ENCODE measurements around the gene JOSD1. TPM values are rescaled to one million over a fixed set of nuclear protein-coding genes. Genes with fewer than 3 reads are reported as not detected.

The JOSD1 gene
- total RNA-seq, 1 donor: 86.1 TPM

- Histone ChIP-seq H3K4me3 (ENCODE audit: insufficient read depth, low read length) (no peak overlapping the region), H3K36me3 (ENCODE audit: insufficient read depth, low read length) (peaks cover 15% of the 10 kb centered on the region), H3K79me2 (ENCODE audit: insufficient read depth, low read length) (no peaks in the 10 kb centered on the region), H3K9me3 (ENCODE audit: low read depth, low read length) (no peaks in the 10 kb centered on the region), H4K20me1 (ENCODE audit: insufficient read depth, low read length) (no peaks in the 10 kb centered on the region), H2AFZ (ENCODE audit: low read length) (no peak overlapping the region), H3K4me2 (ENCODE audit: insufficient read depth, low read length) (no peak overlapping the region), H3K4me1 (ENCODE audit: insufficient read depth, low read length) (peaks cover 3% of the 10 kb centered on the region), H3K27ac (ENCODE audit: low read depth, low read length) (no peak overlapping the region), H3K27me3 (ENCODE audit: insufficient read depth, low read length) (no peaks in the 10 kb centered on the region)
- no peak for DNase-seq (ENCODE audit: insufficient read length, low spot score, missing footprints)
- TF ChIP-seq, protein P1, sequence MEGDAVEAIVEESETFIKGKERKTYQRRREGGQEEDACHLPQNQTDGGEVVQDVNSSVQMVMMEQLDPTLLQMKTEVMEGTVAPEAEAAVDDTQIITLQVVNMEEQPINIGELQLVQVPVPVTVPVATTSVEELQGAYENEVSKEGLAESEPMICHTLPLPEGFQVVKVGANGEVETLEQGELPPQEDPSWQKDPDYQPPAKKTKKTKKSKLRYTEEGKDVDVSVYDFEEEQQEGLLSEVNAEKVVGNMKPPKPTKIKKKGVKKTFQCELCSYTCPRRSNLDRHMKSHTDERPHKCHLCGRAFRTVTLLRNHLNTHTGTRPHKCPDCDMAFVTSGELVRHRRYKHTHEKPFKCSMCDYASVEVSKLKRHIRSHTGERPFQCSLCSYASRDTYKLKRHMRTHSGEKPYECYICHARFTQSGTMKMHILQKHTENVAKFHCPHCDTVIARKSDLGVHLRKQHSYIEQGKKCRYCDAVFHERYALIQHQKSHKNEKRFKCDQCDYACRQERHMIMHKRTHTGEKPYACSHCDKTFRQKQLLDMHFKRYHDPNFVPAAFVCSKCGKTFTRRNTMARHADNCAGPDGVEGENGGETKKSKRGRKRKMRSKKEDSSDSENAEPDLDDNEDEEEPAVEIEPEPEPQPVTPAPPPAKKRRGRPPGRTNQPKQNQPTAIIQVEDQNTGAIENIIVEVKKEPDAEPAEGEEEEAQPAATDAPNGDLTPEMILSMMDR (IDR thresholded peaks at IDR 0.05; ENCODE audit: extremely low read depth, low read depth, low read length): no peak
These were observed 25.9 kb downstream of the JOSD1 start for GRCh38 chr22:38674888-38675287.

- Histone ChIP-seq H3K4me2 (ENCODE audit: insufficient read depth, low read length) (peak overlapping the region; percentile 88), H3K9me3 (ENCODE audit: low read depth, low read length) (no peaks in the 10 kb centered on the region), H3K4me3 (ENCODE audit: insufficient read depth, low read length) (peak overlapping the region; percentile 92), H3K4me1 (ENCODE audit: insufficient read depth, low read length) (peaks cover 17% of the 10 kb centered on the region), H4K20me1 (ENCODE audit: insufficient read depth, low read length) (no peaks in the 10 kb centered on the region), H3K36me3 (ENCODE audit: insufficient read depth, low read length) (peaks cover 3% of the 10 kb centered on the region), H3K79me2 (ENCODE audit: insufficient read depth, low read length) (peaks cover 14% of the 10 kb centered on the region), H2AFZ (ENCODE audit: low read length) (peak overlapping the region; percentile 100), H3K27me3 (ENCODE audit: insufficient read depth, low read length) (no peaks in the 10 kb centered on the region), H3K27ac (ENCODE audit: low read depth, low read length) (peak overlapping the region; percentile 100)
- DNase-seq (ENCODE audit: insufficient read length, low spot score, missing footprints): peak; percentile 58
- TF ChIP-seq, protein P1 (IDR thresholded peaks at IDR 0.05; ENCODE audit: extremely low read depth, low read depth, low read length): no peak
These were observed 43.5 kb downstream of the JOSD1 start for GRCh38 chr22:38657045-38657909.

- peak; percentile 99 for DNase-seq (ENCODE audit: insufficient read length, low spot score, missing footprints)
- Histone ChIP-seq H3K27ac (ENCODE audit: low read depth, low read length) (peak within 1 kb of the TSS; percentile 100), H3K36me3 (ENCODE audit: insufficient read depth, low read length) (peaks cover under 1% of the 10 kb centered on the region), H3K4me1 (ENCODE audit: insufficient read depth, low read length) (peaks cover 17% of the 10 kb centered on the region), H4K20me1 (ENCODE audit: insufficient read depth, low read length) (no peaks in the 10 kb centered on the region), H3K9me3 (ENCODE audit: low read depth, low read length) (no peaks in the 10 kb centered on the region), H3K4me2 (ENCODE audit: insufficient read depth, low read length) (peak within 1 kb of the TSS; percentile 88), H2AFZ (ENCODE audit: low read length) (peak within 1 kb of the TSS; percentile 100), H3K79me2 (ENCODE audit: insufficient read depth, low read length) (peaks cover 14% of the 10 kb centered on the region), H3K27me3 (ENCODE audit: insufficient read depth, low read length) (no peaks in the 10 kb centered on the region), H3K4me3 (ENCODE audit: insufficient read depth, low read length) (peak within 1 kb of the TSS; percentile 92)
- TF ChIP-seq, protein P1 (IDR thresholded peaks at IDR 0.05; ENCODE audit: extremely low read depth, low read depth, low read length): no peak
These were observed 44.3 kb downstream of the JOSD1 start, which contains the start of the genes CBY1 and FAM227A for GRCh38 chr22:38656256-38657044. Gene CBY1 (plus strand): TSS chr22:38656638. CDS start chr22:38668055, 11,417 bp downstream. Gene FAM227A (minus strand): TSS chr22:38656392. CDS start chr22:38650168, 6,224 bp downstream.

Data from osteoblast (primary cell).